C1 segment of cervical spinal cord (tissue), 14 donors: ENCODE measurements around the gene BLOC1S1.

ENCODE experiments used
- DNase-seq, 14 donors: peaks; one replicate each; lab custom pipeline; 2025; lab: John Stamatoyannopoulos, UW

Gene BLOC1S1

DNA sequence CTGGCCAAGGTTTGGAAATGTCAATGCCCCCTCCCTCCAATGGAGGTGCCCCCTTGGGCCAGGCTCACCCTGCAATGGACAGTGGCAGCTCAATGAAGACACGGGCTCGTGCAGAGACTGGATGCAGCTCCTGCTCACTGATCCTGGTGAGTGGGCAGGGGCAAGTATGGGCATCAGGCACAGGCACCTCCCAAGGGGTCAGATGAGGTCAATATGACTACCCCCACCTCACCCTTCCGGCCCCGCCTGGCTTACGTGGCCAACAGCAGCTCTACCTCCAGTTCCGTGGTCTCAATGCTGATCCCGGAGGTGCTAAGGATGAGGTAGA is 21.7 kb upstream of the BLOC1S1 start:
- no peak for DNase-seq

DNA sequence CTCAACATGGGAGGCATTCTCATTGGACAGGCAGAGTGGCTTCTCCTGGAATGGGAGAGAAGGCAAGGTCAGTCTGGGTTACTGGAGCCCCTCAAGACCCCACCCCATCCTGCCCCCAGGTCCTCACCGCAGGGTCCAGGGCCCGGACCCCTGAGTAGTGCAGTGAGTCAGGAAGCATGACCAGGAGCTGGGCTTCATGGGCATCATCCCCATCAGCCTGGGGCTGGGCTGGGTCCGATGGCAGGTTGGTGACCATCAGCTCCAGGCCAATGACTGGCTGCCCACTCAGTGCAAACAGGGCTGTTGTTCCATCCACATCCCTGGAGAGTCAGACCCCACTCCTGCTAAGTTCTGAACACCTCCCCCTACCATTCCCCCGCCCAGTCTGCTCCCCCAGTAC is 21.2 kb upstream of the BLOC1S1 start:
- DNase-seq = no peak

DNA sequence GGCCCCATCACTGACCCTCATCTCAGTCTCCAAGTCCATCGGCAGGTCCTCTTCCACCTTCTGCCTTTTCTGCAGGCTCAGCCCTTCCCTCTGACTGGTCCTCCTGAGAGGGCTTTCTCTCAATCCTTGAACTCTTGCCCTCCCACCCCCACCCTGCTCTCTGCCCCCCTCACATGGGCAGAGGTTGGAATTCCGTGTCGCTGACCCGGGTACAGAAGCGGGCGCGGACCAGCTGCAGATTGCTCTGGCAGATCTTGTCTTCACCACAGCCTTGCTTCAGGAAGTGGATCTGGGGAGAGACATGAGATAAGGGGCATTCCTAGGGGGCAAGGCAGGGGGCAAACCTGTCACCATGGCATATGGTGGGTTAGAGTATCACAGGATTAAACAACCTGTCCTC is 20.5 kb upstream of the BLOC1S1 start:
- DNase-seq = no peak

DNA sequence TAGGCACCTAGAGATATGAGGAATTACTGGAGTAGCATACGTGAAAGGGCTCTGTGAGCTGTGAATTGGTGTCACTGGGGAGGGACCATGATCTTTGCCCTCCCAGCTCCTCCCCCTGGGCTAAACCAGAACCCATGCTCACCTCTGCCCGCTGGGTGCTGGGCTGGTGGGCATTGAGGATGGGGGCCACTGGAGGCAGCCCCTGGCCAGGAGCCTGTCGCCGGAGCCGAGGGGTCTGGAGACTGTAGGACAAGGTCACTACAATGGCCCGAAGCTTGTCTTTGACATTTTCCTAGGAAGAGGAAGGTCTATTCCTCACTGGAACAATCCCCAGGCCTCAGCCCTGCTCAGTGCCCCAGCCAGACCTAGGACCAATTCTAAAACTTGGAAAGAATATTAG is 19.7 kb upstream of the BLOC1S1 start:
- DNase-seq = no peak

DNA sequence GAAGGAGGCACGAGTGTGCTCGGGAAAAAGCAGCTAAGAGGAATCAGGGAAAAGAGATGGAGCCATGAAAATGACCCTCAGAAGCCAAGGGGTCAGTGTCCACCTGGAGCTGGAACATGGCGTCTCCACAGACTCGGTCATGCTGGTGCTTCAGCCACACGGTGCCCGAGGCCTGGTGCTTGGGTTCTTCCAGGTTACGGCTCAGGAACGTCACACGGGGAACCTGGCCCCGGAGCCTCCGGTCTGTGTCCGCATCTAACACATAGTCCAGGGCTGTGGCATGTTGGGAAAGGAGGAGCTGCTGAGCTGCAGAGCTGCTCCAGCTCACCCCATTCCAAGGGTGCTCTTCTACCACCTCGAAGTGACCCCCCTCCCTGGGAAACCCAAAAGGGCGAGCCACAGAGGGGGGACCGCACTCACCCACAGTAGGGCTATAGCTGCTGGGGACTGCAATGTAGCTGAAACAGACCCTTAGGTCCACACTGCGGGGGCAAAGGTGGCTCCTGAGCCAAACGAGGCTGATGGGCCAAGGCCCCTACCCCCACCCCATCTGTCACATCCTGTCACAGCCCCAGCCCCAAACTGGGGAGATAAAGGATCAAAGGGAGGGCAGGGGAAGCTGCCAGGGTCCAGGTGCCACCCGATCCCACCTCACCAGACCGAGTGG is 18.9 kb upstream of the BLOC1S1 start:
- no peak for DNase-seq

DNA sequence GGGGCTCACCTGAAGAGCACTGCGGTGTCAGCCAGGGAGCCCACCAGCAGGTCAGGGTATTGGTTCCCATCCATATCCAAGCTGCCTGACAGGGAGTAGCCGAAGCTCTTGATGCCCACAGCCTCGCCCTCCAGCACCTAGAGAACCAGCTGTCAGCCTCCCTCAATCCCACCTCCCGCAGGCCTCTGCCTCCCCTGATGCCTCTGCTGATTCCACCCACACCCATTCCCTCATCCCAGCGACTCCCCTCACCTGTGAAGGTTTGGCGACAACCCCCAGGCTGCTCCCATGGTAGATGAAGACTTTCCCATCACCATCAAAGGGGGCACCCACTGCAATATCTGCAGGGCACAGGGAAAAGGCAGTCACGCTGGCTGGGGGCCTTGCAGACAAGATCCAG is 18.2 kb upstream of the BLOC1S1 start:
- DNase-seq = no peak

DNA sequence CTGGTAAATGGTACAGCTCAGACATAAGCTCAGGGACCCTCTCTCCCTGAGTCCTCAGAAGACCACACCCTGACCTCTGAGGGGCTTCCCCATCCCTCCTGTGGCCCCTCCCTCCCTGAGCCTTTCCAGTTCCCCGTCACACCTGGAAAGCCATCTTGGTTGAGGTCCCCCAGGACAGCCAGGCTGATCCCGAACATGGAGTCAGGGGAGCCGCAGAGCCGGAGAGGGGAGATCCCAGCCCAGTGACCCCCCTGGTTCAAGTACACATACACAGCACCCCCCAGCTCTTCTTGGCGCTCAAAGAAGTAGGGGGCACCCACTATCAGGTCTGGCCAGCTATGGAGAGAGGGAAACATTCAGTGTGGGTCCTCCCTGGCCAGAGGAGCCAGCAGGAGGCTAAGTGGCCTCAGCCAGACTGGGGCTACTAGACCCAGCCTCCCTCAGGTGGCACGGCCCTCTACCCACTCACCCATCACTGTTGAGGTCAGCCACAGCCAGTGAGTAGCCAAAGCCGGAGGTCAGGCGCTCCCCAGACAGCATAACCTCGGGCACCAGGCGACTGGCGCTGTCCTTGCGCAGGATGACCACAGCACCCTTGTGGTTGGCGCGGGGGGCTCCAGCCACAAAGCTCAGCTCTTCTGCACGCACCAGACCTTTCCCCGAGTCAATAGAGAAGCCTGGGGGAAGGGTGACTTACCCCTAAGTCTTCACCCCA is 17.4 kb upstream of the BLOC1S1 start:
- DNase-seq = no peak

DNA sequence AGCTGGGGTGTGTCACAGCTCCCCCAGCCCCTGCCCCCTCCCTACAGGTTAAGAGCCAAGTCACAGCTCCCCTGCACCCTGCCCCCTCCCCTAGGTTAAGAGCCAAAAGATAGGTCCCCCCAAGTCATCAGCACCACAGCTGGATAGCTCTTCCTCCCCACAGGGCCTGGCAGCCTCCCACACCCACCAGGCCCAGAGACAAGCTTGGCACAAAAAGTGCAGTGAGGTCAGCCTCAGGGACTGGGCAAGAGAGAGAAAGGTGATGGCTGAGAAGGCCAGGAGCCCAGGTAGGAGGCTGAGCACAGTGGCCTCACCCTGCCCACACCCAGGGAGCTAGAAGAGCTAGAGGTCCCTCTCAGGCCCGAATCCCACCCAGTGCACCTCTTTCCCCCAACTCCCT is 16.9 kb upstream of the BLOC1S1 start:
- no peak for DNase-seq

DNA sequence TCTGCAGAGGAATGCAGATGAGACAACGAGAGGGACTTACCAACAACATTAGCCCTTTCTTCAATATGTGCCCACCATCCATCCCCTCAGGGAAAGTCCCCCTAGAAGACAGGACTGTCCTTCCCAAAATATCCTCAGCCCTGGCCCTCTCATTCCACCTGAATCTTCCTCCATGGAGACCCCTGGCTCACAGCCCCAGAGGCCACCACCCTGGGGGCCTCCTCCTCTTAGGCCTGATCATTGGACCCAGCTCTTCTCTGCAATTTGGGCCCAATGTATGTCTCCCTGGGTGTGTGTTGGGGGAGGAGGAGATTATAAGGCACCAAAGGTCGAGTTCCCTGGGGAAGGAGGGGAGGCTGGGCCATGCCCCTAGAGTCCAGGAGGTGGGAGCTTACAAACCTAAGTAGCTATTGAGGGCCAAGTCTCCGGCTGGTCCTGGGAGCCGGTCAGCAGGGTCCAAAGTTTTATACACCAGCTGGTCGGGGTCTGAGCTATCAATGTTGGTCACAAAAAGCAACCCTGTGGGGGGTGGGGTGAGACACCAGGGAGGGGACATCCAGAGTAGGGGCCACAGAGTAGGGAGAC is 16.3 kb upstream of the BLOC1S1 start:
- no peak for DNase-seq

DNA sequence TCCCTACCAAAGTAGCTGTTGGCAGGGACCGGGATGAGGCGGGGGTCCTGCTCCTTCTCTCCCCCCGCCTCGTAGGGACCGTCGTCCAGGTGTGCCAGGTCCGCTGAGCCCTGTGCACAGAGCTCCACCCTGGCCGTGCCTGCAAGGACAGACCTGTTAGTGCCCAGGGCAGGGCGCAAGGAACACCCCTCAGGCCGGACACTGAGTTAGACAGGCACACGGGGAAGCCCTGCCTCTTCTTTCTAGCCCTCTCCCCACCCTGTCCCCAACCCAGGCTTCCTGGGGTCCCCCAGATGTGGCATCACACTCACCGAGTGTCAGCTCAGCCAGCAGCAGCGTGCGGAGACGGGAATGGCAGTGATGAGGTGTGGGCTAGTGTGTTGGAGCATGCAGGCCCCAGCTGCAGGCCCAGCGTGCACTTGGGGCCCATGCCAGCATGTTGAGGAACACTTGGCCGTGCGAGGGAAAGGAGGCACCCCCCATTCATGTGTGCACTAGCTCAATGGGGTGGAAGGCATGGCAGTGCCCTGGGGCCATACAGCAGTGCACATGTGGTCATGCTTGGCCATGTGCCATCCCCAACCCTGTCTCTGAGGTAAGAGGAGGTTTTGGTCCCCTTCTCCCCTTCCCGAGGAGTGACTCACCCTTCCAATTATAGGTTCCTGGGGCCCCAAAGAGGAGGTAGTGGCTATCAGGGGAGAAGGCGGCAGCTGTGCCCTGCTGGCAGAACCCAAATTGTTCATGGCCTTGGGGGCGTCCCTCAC is 15.4 kb upstream of the BLOC1S1 start:
- no peak for DNase-seq

DNA sequence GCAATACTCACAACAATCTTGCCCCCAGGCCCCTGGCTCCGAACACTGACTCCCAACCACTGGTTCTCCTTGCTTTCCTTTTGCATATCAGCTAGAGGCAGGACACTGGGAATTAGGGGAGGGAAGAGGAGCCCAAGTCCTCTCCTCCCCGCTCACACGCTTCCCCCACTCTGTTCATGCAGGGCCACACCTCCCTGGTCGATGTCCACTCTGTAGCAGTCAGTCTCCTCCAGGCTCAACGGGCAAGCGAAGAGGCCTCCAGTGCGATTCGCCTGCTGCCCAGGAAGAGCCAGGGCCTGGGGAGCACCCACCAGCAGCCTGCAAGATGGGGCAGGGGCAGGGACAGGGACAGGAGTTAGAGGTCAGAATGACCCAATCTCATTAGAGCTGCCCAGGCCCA is 13.0 kb upstream of the BLOC1S1 start:
- DNase-seq = no peak

DNA sequence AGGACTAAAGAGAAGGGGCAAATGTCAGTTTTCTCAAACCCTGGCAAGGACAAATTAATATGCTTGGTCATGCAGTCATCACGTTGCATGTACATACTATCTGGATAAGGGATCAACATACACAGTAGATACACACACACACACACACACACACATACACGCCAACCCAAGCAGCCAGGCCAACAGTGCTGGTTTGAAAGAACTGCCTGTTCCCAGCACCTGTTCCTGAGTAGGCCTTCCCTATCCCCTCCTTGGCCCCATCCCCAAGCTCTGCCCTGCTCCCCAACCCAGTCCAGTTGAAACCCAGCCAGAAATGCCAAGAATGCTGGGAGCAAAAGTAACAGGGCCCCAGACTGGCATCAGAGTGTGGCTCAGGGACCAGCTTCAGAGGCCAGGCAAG is 12.6 kb upstream of the BLOC1S1 start:
- DNase-seq = peak in 5 of 14 donors; percentile 17 to 38 (median 35)

DNA sequence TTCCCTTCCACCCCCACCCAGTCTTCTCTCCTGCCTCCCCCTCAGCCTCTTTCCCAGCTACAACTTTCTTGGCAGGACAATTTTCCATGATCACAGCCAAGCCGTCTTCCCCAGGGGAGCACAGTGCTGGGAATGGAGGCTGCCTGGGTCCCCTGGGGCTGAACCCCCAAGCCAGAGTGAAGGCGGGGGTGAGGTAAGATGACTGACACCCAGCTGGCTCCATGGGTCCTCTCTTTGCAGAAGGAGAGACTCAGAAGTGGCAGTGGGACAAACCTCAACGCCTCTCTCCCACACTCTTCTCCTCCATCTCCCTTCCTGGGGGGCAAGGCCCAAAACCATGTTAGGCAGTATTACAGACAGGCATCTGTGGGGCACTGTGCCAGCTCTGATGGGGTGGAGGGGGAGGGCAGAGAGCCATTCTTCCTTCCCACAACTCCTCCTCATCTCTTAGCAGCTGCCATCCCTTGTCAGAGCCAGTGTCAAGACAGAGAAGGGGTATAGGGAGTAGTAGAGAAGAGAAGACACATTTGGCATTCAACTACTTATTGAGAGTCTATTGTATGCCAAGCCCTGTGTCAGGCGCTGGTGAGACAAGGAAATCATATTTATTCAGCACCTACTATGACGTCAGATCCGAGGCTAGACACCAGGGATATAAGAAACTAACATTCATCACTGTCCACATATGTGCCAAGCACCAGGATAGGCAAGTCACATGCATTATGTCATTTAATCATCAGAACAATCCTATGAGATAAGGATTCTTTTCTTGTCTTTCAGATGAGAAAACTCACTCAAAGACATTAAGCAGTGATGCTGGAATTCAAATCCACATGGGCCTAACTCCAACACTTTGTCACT is 11.7 kb upstream of the BLOC1S1 start:
- peak in 2 of 14 donors; percentile 38 to 39 for DNase-seq

DNA sequence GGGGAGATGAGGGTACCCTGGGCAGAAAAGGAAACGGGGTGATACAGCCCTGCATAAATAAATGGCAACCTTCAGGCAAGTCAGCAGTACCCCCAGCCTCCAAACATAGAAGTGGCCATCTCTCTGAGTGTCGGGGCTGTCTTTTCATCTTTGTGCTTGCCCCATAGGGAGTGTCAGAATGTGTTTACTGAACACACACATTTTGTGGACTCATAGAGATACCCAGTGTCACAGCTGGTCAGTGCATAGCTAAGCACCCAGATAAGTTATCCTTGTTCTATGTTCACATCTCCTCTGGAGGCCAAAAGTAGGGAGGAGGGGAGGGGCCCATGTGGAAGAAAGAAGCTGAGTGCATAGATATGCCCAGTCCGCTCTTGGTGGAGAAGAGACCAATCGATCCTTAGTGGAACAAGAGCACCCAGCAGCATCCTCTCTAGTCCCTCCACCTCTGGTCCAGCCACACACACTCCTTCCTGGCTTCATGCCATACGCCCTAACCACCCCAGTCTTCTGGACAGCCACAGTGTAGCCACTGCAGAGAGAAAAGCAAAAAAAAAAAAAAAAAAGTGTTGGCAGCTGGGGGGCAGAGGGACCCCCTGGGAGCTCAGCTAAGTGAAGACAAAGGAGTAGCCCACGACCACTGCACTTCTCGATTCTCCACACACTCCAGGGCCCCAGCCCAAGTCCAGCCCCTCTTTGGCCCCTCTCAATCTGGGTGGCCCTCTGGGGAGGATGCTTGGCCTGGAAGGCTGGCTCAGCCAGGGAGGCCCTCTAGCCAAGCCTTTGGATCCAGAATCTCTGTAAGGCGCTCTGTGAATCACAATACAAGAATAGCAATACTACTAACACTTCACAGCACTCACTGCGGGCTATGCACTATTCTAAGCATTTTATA is 10.8 kb upstream of the BLOC1S1 start:
- no peak for DNase-seq

DNA sequence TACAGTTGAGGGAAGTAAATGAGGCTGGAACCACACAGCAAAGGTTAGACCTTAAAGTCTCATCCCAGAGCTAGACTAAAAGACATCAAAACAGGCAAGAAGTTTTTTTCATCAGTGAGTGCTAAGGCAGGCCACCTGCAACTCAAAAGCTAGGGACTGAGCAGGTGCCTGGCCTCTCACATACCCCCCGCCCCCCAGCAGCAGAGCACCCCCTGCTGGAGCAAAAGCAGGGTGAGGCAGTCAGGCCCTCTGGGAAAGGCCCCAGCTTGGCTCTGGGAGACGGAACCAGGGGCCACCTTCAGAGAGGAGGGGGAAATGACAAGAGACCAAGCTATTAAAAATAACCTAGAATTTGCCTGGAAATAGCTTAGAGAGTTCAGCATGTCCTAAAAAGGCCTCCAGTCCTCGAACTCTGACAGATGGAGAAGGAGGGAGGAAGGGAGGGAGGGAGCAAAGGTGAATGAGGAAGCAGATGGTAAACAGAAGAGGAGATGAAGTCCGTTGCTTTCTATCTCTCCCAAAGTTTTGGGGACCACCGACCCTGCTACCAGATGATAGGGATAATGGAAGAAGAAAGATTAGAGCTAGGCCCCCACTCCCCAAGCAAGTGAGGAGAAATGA is 10.0 kb upstream of the BLOC1S1 start:
- no peak for DNase-seq

DNA sequence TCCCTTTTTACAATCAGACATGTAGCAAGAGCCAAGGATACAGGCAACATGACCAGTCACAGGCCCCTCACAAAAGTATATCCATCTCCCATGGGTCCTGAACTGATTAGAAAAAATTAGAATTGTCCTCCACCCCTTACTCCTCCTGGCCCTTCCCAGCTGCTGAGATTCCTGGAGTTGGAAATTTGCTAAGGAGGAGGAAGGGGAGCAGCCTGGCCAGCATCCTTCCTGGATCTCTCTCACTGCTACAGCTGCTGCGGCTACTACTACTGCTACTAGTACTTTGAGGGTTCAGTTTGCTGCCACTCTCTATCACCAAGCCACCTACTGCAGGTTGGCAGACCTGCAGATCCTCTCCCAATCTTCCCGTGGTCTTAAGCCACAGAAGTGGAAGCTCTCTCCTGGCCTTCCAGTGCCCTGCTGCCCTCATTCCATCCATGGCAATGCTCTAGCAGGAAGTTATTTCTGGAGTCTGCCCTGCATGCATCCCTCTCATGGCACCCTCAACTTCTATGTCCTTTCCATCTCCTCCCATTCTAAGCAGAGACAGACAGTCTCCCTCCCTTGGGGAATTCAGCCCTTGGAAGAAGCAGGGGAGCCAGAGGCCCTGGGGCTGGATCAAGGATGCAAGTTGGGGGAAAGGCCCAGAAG is 9.2 kb upstream of the BLOC1S1 start:
- no peak for DNase-seq

DNA sequence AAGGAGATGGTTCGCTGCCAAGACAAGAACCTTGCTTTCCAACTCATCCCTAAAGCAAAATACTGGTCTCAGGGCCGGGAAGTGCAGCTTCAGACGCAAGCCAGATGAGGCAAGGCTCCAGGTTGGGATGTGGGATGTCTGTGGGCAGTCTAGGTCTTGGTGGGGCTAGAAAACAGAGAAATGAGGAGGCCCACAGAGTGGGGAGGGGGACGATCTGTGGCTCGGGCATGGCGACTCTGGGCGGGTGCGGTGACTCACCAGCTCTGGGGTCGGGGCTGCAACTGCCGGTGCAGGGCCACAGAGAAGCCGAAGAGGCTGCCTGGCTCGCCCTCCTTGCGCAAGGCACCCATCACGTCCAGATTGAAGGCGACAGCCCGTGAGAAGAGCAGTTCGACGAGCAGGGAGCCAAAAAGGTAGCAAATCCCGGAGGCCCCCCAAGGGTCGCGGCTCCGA is 8.6 kb upstream of the BLOC1S1 start:
- peak in 1 of 14 donors; percentile 55 for DNase-seq

DNA sequence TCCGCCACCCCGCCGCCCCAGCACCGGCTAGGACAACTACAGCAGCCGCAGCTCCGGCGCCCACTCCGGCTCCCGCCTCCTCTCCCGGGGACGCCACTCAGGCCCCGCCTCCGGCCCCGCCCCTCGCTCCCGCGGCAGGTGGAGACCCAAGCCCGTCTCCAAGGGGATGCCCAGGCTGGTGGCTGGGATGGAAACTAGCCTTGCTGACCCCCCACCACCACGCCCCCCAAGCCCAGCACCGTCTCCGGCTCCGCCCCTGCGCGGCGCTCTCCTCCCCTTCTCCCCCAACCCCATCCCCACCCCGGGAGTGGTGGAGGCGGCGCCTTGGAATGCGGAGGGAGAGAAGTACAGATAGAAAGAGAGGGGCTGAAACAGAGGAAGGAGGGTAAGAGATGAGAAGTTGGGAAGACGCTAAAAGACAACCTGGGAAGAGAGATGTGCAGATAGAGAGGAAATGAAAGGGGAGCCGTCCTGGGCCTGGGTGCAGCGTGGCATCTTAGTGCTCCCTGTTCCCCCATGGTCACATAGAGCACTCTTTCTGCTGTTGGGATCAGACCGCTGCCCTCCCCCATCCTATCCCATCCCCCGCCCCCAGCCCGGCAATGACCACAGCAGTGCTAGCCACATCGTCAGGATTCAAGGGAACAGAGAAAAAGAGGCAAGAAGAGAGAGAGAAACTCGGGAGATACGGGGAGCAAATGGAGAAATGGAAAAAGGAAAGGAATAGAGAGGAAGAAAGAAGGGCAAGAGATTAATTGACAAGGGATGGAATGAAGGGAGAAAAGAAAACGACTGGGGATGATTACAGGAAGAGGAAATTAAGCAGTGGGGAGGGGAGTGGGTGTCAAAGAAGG is 7.8 kb upstream of the BLOC1S1 start, which contains the start of gene ITGA7:
ITGA7 (minus strand) TSS at position 64 of the 854 bp plus-strand sequence. CDS start 222 bp downstream, outside the sequence.
- DNase-seq = peak in 12 of 14 donors; percentile 14 to 74 (median 42)
